Dedifferentiated amniotic fluid mesenchymal stem cell (primary cell): ENCODE data around the gene CABS1.

ENCODE experiments used
- DNase-seq: peaks from one replicate; pipeline ENCODE4 v3.0.0-alpha.2; 2016; ENCODE audit errors: extremely low spot score

CABS1 gene

GRCh38 chr4:70334681-70335080 is at the start of gene CABS1:
CABS1 (plus strand) TSS chr4:70334981; CDS start chr4:70335040, 59 bp downstream.
- no peak for DNase-seq

DNA sequence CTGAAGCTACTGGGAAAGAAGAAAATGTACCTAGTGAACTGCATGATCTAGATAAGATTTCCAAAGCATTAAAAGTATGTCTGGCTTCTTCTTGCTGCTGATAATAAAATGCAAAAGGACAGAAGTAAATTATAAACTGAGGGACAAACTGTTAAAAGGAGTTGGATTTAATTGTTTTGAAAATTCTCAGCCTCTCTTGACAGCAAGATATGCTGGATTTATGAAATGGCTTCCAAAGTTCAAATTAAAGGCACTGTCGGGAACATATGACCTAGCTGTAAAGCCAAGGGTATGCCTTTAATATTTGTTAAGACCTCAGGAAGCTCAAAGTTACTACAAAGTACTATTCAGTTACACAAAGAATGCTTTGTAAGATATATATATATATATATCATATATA is 46.1 kb upstream of the CABS1 start:
- DNase-seq, result no peak

DNA sequence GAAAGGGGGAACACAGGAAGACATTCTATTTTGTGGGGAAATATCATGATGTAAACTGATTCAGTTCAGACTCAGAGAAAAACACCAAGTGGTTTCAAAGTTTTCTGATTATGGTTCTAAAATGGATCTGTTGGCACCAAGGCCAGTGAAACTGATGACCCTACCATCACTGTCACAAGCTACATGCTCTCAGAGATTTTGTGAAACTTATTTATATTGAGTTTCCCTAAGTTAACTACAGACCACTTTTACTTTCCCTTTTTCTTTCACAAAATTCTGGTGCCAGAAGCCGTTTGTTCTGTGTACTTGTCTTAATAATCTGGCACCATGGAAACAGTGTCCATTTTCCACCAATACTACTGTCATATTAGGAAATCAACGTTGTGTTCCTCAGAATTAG is 43.4 kb upstream of the CABS1 start:
- no peak for DNase-seq

GRCh38 chr4:70297576-70297975 is 37.2 kb upstream of the CABS1 start:
- no peak for DNase-seq

- DNase-seq, result no peak
Measured at GRCh38 chr4:70298051-70298450, 36.7 kb upstream of the CABS1 start.

GRCh38 chr4:70299643-70300042 is 35.1 kb upstream of the CABS1 start:
- DNase-seq, result no peak

DNA sequence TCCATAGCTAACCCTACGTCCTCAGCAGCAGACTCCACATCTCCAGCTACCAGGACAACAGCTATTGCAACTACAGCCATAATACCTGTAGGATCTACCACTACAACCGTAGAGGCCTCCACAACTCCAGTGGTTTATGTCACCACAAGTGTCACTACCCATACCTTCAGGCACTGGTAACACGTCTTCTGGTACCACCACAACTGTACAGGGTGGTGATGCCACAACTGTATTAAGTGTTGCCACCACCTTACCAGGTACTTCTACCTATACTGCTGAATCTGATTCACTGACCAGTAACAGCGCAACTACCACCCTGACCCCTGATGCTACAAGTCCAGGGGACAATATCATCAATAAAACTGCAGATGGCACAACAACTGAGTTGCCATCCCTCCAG is 34.6 kb upstream of the CABS1 start:
- DNase-seq, result no peak

DNA sequence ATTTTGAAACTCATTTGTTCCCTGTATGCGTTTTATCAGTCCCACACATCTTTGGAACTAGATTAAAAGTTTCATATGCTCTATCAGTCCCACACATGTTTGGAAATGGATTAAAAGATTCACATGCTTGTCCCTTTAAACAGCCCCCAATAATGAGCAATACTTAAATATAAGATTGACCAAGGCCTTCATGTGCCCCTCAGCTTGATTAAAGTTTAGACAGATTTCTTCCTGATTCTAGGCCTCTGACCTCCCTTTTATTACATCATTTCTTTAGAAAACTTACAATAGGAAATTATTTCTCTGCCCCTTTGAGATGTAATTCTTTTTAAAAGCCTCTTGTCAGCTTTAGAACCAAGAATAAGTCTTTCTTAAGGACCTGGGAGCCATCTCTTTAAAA is 31.7 kb upstream of the CABS1 start:
- DNase-seq, result no peak

DNA sequence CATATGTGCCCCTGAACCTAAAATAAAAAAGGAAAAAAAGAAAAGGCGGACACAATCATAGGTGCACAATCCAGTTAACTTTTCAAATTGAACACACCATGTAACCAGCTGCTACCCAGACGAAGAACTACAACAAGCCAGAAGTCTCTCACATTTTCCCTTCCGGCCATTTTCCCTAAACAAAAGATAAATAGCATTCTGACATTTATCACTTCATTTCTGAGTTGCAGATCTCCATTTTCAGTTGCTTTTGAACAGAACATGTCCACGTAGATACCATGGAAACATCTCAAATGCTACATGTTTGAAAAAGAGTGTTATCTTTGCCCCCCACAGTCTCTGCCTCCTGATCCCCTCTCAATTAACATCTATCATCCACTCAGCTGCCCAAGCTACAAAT is 29.2 kb upstream of the CABS1 start:
- no peak for DNase-seq

DNA sequence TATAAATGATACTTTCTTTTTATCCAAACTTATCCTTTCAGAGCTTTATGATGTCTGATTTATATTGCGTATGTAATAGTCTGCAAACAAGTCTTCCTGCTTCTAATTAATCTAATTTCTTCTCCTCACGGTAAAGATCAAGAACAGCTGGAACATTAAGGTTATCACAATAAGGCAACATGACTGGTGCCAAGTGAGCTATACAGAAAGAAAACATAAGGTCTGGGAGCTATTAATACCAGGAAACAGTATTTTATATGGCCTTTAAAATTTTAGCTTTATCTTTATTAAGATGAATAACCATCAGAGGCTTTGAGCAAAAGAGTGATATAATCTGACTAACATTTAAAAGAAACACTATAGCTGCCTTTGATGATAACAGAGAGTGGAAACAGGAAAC is 28.7 kb upstream of the CABS1 start:
- no peak for DNase-seq

- no peak for DNase-seq
Measured at GRCh38 chr4:70313736-70314135, 21.0 kb upstream of the CABS1 start.

GRCh38 chr4:70315928-70316327 is 18.9 kb upstream of the CABS1 start:
- no peak for DNase-seq

GRCh38 chr4:70326052-70326451 is 8.7 kb upstream of the CABS1 start:
- DNase-seq, result no peak

DNA sequence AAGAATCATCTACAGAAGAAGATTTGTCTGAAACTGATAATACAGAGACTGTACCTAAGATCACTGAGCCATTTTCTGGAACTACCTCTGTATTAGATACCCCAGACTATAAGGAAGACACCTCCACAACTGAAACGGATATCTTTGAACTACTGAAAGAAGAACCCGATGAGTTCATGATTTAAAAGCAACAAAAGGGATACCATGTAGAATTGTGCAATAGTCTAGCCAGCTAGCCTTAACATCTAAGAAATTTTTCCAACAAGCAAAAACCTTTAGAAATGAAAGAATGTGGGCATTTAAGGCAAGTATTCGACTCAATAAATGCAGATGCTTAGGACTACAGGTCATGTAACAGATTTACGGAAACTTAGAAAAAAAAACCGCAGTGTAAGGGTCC is 1.3 kb downstream of the CABS1 start:
- no peak for DNase-seq

- no peak for DNase-seq
Measured at GRCh38 chr4:70337886-70338420, 3.2 kb downstream of the CABS1 start.

- DNase-seq, result no peak
Measured at GRCh38 chr4:70356185-70356584, 21.4 kb downstream of the CABS1 start.

DNA sequence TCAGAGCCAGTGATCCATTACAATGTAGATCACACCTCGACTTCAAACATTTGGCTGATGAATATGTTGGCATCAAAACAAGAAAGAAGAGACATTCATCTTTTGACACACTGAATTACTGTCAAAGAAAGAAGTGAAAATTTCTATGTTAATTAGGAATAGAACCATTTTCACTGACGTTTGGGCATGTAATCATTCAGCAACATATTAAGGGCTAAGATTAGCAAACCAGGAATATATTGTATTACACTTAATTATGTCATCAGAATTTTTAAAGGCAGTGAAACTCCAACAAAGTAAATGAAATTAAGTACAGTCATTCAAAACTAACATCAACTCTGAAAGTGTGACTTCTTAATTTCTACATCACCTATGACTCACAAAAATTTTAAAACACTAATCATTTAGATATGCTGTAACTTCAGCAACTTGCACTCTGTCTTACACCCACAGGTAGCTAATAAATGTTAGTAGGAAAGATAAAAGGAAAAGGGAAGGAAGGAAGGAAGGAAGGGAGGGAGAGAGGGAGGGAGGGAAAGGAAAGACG is 24.4 kb downstream of the CABS1 start:
- no peak for DNase-seq

GRCh38 chr4:70360460-70360859 is 25.7 kb downstream of the CABS1 start, which contains the start of gene SMR3A:
SMR3A (plus strand) TSS chr4:70360760; CDS start chr4:70362116, 1,356 bp downstream.
- no peak for DNase-seq

GRCh38 chr4:70364002-70364401 is 29.2 kb downstream of the CABS1 start:
- no peak for DNase-seq

- DNase-seq, result no peak
Measured at GRCh38 chr4:70365479-70365878, 30.7 kb downstream of the CABS1 start.

GRCh38 chr4:70367813-70368212 is 33.0 kb downstream of the CABS1 start:
- no peak for DNase-seq

GRCh38 chr4:70371987-70372386 is 37.2 kb downstream of the CABS1 start:
- no peak for DNase-seq

GRCh38 chr4:70372760-70373159 is 38.0 kb downstream of the CABS1 start:
- DNase-seq, result no peak

DNA sequence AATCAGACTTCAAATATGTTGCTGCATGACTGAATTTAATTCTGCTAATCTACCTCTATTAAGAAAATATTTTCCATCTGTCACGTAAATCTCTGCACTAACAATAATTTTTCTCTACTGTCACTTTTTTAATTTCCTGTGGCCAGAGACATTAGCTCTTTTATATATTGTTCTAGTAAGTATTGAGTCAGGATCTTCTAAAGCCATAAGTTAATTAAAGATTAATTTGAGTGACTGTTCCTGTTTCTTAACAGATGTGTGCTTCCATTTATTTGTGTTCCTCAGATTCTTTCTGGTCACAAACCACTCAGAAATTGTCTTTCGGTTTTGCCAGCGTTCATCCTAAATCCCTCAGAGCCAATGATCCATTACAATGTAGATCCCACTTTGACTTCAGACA is 45.8 kb downstream of the CABS1 start:
- DNase-seq, result no peak
